WTC11 (cell line): ENCODE results near the gene ARL5B. TPM values are rescaled to one million over a fixed set of nuclear protein-coding genes. Genes with fewer than 3 reads are reported as not detected.

Experiments used
- ATAC-seq: fragments of 200-7000 bp; cut with Tn5 transposase; 2 replicates; pipeline ENCODE4 v1.10.0; 2021; ENCODE audit warnings: mild to moderate bottlenecking, moderate library complexity
- CTCF ChIA-PET: fragments of 300-600 bp; sonication (Branson Sonifier 250); formaldehyde crosslinking; loops from one replicate; lab custom pipeline; 2021; ENCODE audit warnings: antibody characterized with exemption; lab: Charles Lee
- POLR2A ChIA-PET: fragments of 350-600 bp; sonication (Branson Sonifier 250); formaldehyde crosslinking; loops from one replicate; lab custom pipeline; 2021; ENCODE audit warnings: antibody characterized with exemption; lab: Charles Lee
- DNase-seq: peaks from one replicate; pipeline ENCODE4 v3.0.0; 2021; ENCODE audit warnings: low spot score
- H3K27ac Mint-ChIP-seq: 2 replicates; pipeline ENCODE4 v1.8.0; 2021; ENCODE audit warnings: mixed read lengths
- H3K27me3 Mint-ChIP-seq: 2 replicates; pipeline ENCODE4 v1.8.0; 2021; ENCODE audit warnings: low read depth, mild to moderate bottlenecking, moderate library complexity, mixed read lengths
- H3K36me3 Mint-ChIP-seq: 2 replicates; pipeline ENCODE4 v1.8.0; 2021; ENCODE audit warnings: mixed read lengths
- H3K4me1 Mint-ChIP-seq: 2 replicates; pipeline ENCODE4 v1.8.0; 2022; ENCODE audit warnings: mixed read lengths
- H3K4me3 Mint-ChIP-seq: 2 replicates; pipeline ENCODE4 v1.8.0; 2021; ENCODE audit warnings: mild to moderate bottlenecking, moderate library complexity, mixed read lengths
- H3K9me3 Mint-ChIP-seq: 2 replicates; pipeline ENCODE4 v1.8.0; 2021; ENCODE audit warnings: mixed read lengths
- CREM ChIP-seq: sonication (generic); formaldehyde crosslinking; IDR thresholded peaks from 2 replicates; pipeline ENCODE4 v1.8.1; 2022; ENCODE audit warnings: mild to moderate bottlenecking, missing genetic modification reagents, moderate library complexity
- IRF2 ChIP-seq: sonication (generic); formaldehyde crosslinking; IDR thresholded peaks from 2 replicates; pipeline ENCODE4 v1.8.0; 2022; ENCODE audit warnings: low read depth, missing genetic modification reagents, borderline replicate concordance
- JUN ChIP-seq: sonication (generic); formaldehyde crosslinking; IDR thresholded peaks from 2 replicates; pipeline ENCODE4 v1.8.0; 2023; ENCODE audit warnings: mild to moderate bottlenecking, missing genetic modification reagents
- NFYB ChIP-seq: sonication (generic); formaldehyde crosslinking; conservative IDR thresholded peaks from 2 replicates; pipeline ENCODE4 v1.8.0; 2022; ENCODE audit warnings: low read depth, missing genetic modification reagents
- NR3C1 ChIP-seq: sonication (generic); formaldehyde crosslinking; conservative IDR thresholded peaks from 2 replicates; pipeline ENCODE4 v1.8.1; 2023; ENCODE audit warnings: low read depth, mild to moderate bottlenecking, missing genetic modification reagents
- OVOL2 ChIP-seq: fragments of 250-450 bp; sonication (Bioruptor Pico); IDR thresholded peaks from 2 replicates; pipeline ENCODE4 v1.9.0; 2021; ENCODE audit warnings: mild to moderate bottlenecking, borderline replicate concordance
- PRRX2 ChIP-seq: fragments of 250-450 bp; sonication (Bioruptor Pico); IDR thresholded peaks from 2 replicates; pipeline ENCODE4 v1.8.0; 2021; ENCODE audit warnings: mild to moderate bottlenecking
- SP1 ChIP-seq: sonication (generic); formaldehyde crosslinking; conservative IDR thresholded peaks from 2 replicates; pipeline ENCODE4 v1.8.1; 2022; ENCODE audit warnings: missing genetic modification reagents
- ZBTB21 ChIP-seq: sonication (generic); formaldehyde crosslinking; IDR thresholded peaks from 2 replicates; pipeline ENCODE4 v1.8.1; 2023; ENCODE audit warnings: mild to moderate bottlenecking, missing genetic modification reagents, borderline replicate concordance
- ZNF416 ChIP-seq: fragments of 250-450 bp; sonication (Bioruptor Pico); IDR thresholded peaks from 2 replicates; pipeline ENCODE4 v1.9.0; 2021; ENCODE audit warnings: mild to moderate bottlenecking, inconsistent platforms
- ZNF423 ChIP-seq: fragments of 250-450 bp; sonication (Bioruptor Pico); IDR thresholded peaks from 2 replicates; pipeline ENCODE4 v2.1.2; 2022; ENCODE audit warnings: mild to moderate bottlenecking, moderate library complexity
- total RNA-seq: library from RNA; stranded (reverse); gene quantifications from 3 replicates; pipeline ENCODE4 v1.2.3, GENCODE V29; 2021
- TF ChIP-seq, protein P1 (sequence below): fragments of 250-450 bp; sonication (Bioruptor Pico); IDR thresholded peaks from 2 replicates; pipeline ENCODE4 v1.9.0; 2021; ENCODE audit warnings: mild to moderate bottlenecking
- TF ChIP-seq, protein P2 (sequence below): fragments of 200-600 bp; IDR thresholded peaks from 2 replicates; pipeline ENCODE4 v1.8.0; 2022; ENCODE audit warnings: antibody characterized with exemption
- TF ChIP-seq, protein P3 (sequence below): sonication (generic); formaldehyde crosslinking; IDR thresholded peaks from 2 replicates; pipeline ENCODE4 v1.8.0; 2022; ENCODE audit warnings: mild to moderate bottlenecking, missing genetic modification reagents
- TF ChIP-seq, protein P4 (sequence below): sonication (generic); formaldehyde crosslinking; conservative IDR thresholded peaks from 2 replicates; pipeline ENCODE4 v1.8.1; 2023; ENCODE audit warnings: mild to moderate bottlenecking, low read depth, missing genetic modification reagents, moderate library complexity

Gene ARL5B
- total RNA-seq, 1 experiment from 2014 or later, result 44.1 TPM

DNA sequence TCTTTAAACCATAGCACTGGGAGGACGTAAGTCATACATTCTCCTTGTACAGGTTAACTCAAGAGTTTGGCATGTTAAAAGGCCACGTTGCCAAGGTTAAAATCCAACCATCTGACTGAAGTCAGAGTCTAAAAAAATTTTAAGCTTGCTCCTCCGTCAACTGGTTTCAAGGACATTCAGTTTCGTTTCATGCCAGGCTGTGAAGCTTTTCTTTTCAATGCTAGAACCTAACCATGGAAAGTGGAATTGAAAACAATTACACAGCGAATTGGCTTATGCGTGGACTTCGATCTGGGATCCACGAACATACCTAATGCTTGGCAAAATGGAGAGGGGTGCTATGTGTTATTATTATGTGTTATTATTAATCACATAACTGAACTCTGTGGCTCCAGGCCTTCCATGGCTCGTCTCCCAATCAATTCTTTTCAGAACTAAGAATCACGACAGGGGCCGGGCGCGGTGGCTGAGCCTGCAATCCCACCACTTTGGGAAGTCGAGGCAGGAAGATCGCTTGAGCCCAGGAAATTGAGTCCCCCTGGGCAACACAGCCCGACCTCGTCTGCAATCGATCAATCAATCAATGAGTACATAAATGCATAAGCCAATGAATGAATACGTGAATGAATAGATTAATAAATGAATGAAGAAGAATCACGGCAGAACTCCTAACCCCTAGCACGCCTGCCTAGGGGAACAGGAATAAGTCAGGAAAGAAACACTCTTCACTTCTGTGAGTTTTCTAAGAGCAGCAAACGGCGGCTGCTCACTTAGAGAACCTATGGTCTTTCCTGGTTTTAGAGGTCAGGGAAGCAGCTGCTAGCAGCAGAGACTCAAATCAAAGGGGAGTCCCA lies 733 bp upstream of the ARL5B start (continued):
- TF ChIP-seq, protein P1, sequence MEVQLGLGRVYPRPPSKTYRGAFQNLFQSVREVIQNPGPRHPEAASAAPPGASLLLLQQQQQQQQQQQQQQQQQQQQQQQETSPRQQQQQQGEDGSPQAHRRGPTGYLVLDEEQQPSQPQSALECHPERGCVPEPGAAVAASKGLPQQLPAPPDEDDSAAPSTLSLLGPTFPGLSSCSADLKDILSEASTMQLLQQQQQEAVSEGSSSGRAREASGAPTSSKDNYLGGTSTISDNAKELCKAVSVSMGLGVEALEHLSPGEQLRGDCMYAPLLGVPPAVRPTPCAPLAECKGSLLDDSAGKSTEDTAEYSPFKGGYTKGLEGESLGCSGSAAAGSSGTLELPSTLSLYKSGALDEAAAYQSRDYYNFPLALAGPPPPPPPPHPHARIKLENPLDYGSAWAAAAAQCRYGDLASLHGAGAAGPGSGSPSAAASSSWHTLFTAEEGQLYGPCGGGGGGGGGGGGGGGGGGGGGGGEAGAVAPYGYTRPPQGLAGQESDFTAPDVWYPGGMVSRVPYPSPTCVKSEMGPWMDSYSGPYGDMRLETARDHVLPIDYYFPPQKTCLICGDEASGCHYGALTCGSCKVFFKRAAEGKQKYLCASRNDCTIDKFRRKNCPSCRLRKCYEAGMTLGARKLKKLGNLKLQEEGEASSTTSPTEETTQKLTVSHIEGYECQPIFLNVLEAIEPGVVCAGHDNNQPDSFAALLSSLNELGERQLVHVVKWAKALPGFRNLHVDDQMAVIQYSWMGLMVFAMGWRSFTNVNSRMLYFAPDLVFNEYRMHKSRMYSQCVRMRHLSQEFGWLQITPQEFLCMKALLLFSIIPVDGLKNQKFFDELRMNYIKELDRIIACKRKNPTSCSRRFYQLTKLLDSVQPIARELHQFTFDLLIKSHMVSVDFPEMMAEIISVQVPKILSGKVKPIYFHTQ (CRISPR knock-in tag), result no peak
- no peak for TF ChIP-seq OVOL2 (CRISPR knock-in tag)
- no peak for TF ChIP-seq ZNF423 (CRISPR knock-in tag)
- TF ChIP-seq NR3C1, result no peak
- TF ChIP-seq JUN (CRISPR knock-in tag), result no peak
- no peak for TF ChIP-seq IRF2 (CRISPR knock-in tag)
- TF ChIP-seq CREM (CRISPR knock-in tag), result no peak
- no peak for TF ChIP-seq PRRX2 (CRISPR knock-in tag)
- TF ChIP-seq, all 79 proteins: peak for 0

DNA sequence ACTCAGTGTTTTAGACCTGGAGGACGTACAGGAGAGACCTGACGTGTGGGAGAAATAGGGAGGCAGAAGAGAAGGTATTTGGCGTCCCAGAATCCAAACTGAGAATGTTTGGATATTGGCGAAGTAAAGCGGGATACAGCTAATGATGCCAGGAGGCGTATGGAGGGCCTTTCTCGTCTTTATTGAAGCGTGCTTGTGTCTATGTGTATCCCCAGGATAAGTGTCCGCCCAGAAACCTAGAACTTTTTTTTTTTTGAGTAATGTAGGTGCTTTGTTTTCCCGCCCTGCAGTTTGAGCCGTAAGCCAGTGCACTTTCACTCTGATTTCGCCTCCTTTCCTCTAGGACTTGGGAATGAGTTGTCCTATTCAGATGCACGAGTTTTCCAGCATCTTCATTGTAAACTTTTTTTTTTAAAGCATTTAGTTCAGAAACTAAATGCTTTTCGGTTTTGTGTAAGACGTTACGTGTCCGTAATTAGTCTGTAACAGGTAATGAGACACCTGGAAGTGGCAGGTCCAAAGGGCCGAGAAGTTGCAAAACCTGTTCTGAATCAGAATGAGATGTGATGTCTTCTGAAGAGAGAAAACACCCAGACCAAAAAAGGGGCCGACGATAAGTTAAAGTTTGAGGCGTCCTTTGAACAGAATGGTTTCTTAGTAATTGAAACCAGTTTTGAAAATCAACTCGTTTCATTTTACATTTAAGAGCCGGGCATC lies 746 bp downstream of the ARL5B start:
- ATAC-seq, result no peak
- CTCF ChIA-PET, result interaction anchor here (0.6 kb wide), 1 partner anchor 29 kb away, joined by 3 read pairs; no protein-coding TSS in a partner anchor
- DNase-seq, result no peak

DNA sequence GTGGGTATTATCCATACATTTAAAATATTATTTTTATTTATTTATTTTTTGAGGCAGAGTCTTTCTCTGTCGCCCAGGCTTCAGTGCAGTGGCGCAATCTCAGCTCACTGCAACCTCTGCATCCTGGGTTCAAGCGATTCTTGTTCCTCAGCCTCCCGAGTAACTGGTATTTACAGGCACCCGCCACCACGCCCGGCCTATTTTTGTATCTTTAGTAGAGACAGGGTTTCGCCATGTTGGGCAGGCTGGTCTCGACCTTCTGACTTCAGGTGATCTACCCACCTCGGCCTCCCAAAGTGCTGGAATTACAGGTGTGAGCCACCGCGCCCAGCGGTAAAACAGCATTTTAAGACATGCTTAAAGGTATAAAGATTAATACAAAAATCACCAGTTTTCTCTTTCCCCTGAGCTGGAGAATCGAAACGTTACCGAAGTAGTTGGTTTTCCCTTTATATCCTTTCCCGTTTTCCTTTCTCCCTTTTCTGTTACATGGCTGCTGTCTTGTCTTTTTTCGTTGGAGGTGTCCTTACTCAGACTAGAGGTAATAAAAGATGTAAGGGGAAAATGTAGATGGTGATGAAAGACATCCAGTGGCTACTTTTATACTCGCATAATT lies 1.7 kb downstream of the ARL5B start:
- H3K4me3 Mint-ChIP-seq, result peak overlapping the region; percentile 99
- no peaks in the 10 kb centered on the region for H3K27me3 Mint-ChIP-seq
- DNase-seq (no peak), ATAC-seq (no peak)
- CTCF ChIA-PET, result no interaction called here
- H3K9me3 Mint-ChIP-seq, result no peaks in the 10 kb centered on the region
- peak overlapping the region; percentile 55 for H3K27ac Mint-ChIP-seq
- TF ChIP-seq ZNF416 (CRISPR knock-in tag) (no peak), NFYB (CRISPR knock-in tag) (no peak), SP1 (CRISPR knock-in tag) (no peak), ZBTB21 (CRISPR knock-in tag) (no peak)
- TF ChIP-seq, protein P2, sequence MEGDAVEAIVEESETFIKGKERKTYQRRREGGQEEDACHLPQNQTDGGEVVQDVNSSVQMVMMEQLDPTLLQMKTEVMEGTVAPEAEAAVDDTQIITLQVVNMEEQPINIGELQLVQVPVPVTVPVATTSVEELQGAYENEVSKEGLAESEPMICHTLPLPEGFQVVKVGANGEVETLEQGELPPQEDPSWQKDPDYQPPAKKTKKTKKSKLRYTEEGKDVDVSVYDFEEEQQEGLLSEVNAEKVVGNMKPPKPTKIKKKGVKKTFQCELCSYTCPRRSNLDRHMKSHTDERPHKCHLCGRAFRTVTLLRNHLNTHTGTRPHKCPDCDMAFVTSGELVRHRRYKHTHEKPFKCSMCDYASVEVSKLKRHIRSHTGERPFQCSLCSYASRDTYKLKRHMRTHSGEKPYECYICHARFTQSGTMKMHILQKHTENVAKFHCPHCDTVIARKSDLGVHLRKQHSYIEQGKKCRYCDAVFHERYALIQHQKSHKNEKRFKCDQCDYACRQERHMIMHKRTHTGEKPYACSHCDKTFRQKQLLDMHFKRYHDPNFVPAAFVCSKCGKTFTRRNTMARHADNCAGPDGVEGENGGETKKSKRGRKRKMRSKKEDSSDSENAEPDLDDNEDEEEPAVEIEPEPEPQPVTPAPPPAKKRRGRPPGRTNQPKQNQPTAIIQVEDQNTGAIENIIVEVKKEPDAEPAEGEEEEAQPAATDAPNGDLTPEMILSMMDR, result no peak
- TF ChIP-seq, protein P3, sequence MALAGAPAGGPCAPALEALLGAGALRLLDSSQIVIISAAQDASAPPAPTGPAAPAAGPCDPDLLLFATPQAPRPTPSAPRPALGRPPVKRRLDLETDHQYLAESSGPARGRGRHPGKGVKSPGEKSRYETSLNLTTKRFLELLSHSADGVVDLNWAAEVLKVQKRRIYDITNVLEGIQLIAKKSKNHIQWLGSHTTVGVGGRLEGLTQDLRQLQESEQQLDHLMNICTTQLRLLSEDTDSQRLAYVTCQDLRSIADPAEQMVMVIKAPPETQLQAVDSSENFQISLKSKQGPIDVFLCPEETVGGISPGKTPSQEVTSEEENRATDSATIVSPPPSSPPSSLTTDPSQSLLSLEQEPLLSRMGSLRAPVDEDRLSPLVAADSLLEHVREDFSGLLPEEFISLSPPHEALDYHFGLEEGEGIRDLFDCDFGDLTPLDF (CRISPR knock-in tag), result no peak
- peaks cover 39% of the 10 kb centered on the region for H3K4me1 Mint-ChIP-seq
- POLR2A ChIA-PET, result no interaction called here
- peaks cover 8% of the 10 kb centered on the region for H3K36me3 Mint-ChIP-seq

More for the DNA sequence above, 746 bp downstream of the ARL5B start:
- H3K4me3 Mint-ChIP-seq, result peak overlapping the region; percentile 99
- peaks cover 30% of the 10 kb centered on the region for H3K4me1 Mint-ChIP-seq
- no peaks in the 10 kb centered on the region for H3K27me3 Mint-ChIP-seq
- peaks cover 8% of the 10 kb centered on the region for H3K36me3 Mint-ChIP-seq
- no peaks in the 10 kb centered on the region for H3K9me3 Mint-ChIP-seq
- POLR2A ChIA-PET, result no interaction called here
- TF ChIP-seq, protein P4, sequence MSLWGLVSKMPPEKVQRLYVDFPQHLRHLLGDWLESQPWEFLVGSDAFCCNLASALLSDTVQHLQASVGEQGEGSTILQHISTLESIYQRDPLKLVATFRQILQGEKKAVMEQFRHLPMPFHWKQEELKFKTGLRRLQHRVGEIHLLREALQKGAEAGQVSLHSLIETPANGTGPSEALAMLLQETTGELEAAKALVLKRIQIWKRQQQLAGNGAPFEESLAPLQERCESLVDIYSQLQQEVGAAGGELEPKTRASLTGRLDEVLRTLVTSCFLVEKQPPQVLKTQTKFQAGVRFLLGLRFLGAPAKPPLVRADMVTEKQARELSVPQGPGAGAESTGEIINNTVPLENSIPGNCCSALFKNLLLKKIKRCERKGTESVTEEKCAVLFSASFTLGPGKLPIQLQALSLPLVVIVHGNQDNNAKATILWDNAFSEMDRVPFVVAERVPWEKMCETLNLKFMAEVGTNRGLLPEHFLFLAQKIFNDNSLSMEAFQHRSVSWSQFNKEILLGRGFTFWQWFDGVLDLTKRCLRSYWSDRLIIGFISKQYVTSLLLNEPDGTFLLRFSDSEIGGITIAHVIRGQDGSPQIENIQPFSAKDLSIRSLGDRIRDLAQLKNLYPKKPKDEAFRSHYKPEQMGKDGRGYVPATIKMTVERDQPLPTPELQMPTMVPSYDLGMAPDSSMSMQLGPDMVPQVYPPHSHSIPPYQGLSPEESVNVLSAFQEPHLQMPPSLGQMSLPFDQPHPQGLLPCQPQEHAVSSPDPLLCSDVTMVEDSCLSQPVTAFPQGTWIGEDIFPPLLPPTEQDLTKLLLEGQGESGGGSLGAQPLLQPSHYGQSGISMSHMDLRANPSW (CRISPR knock-in tag), result no peak
- TF ChIP-seq, all 79 proteins: peak for 0
- H3K27ac Mint-ChIP-seq, result peak overlapping the region; percentile 98
